Panc1 (cell line): ENCODE results near the gene GLIS1. TPM values are rescaled to one million over a fixed set of nuclear protein-coding genes. Genes with fewer than 3 reads are reported as not detected.

Experiments used
- ATAC-seq: fragments of 200-7000 bp; cut with Tn5 transposase; 2 replicates; pipeline ENCODE4 v1.9.1; 2020; ENCODE audit warnings: mild to moderate bottlenecking, moderate library complexity
- BruUV-seq: library from RNA; stranded (reverse); fragments of 400-500 nt; replicated peaks from 2 replicates; lab custom pipeline; 2021; lab: Mats Ljungman, UMichigan
- CTCF ChIA-PET: fragments of 300-600 bp; sonication (Branson Sonifier 250); formaldehyde crosslinking; loops from one replicate; lab custom pipeline; 2022; ENCODE audit warnings: antibody characterized with exemption; lab: Charles Lee
- POLR2A ChIA-PET: fragments of 300-600 bp; sonication (Branson Sonifier 250); formaldehyde crosslinking; loops from one replicate; lab custom pipeline; 2022; ENCODE audit warnings: antibody characterized with exemption; lab: Charles Lee
- DNase-seq: peaks from one replicate; pipeline ENCODE4 v3.0.0-alpha.2; 2010; ENCODE audit warnings: low read depth, low spot score
- H3K27ac ChIP-seq: 2 replicates; pipeline ENCODE4 v1.5.1; 2011; ENCODE audit warnings: mild to moderate bottlenecking, low read length, inconsistent platforms
- H3K27me3 ChIP-seq: fragments of 200-500 bp; sonication (Bioruptor generic); 2 replicates; pipeline ENCODE4 v1.6.0; 2014; ENCODE audit warnings: low read length, inconsistent platforms; ENCODE audit not compliant: control insufficient read depth, insufficient read depth
- H3K36me3 ChIP-seq: fragments of 200-500 bp; sonication (Bioruptor generic); 2 replicates; pipeline ENCODE4 v1.5.1; 2014; ENCODE audit warnings: inconsistent platforms, mild to moderate bottlenecking, low read length, moderate library complexity; ENCODE audit not compliant: control insufficient read depth, insufficient read depth
- H3K4me1 ChIP-seq: 2 replicates; pipeline ENCODE4 v1.5.1; 2011; ENCODE audit warnings: inconsistent platforms, mild to moderate bottlenecking, low read length, moderate library complexity; ENCODE audit not compliant: control insufficient read depth, insufficient read depth
- H3K4me3 ChIP-seq, 2 experiments: 2 replicates each; pipeline ENCODE4 v1.5.1; 2011 to 2012; ENCODE audit warnings: low read depth in 2 of 2, low read length in 2 of 2, mild to moderate bottlenecking in 2 of 2, inconsistent platforms in 1 of 2, moderate library complexity in 1 of 2
- H3K9me3 ChIP-seq: fragments of 200-500 bp; sonication (Bioruptor generic); 2 replicates; pipeline ENCODE4 v1.5.1; 2014; ENCODE audit warnings: low read depth, mild to moderate bottlenecking, inconsistent platforms, low read length, moderate library complexity; ENCODE audit not compliant: control insufficient read depth, insufficient read depth
- CTCF ChIP-seq: fragments of 450-650 bp; IDR thresholded peaks from 2 replicates; pipeline ENCODE4 v1.5.1; 2017; ENCODE audit warnings: mild to moderate bottlenecking
- POLR2AphosphoS5 ChIP-seq: IDR thresholded peaks from 2 replicates; pipeline ENCODE4 v1.6.1; 2012; ENCODE audit warnings: mild to moderate bottlenecking, low read depth, low read length, moderate library complexity
- REST ChIP-seq, 2 experiments: IDR thresholded peaks; 2 replicates each; pipeline ENCODE4 v1.6.1; 2011 to 2012; ENCODE audit warnings: low read depth in 2 of 2, control low read depth in 1 of 2, low read length in 1 of 2, mild to moderate bottlenecking in 1 of 2, moderate library complexity in 1 of 2; ENCODE audit not compliant: insufficient read depth in 1 of 2
- SIN3A ChIP-seq: IDR thresholded peaks from 2 replicates; pipeline ENCODE4 v1.6.1; 2012; ENCODE audit warnings: low read depth, mild to moderate bottlenecking, low read length, moderate library complexity, borderline replicate concordance; ENCODE audit not compliant: insufficient read depth
- TCF7L2 ChIP-seq: IDR thresholded peaks from 2 replicates; pipeline ENCODE4 v1.6.1; 2011; ENCODE audit warnings: mild to moderate bottlenecking, low read depth, low read length, inconsistent platforms
- in situ Hi-C: cut with HindIII; loops from 2 replicates; pipeline ENCODE4 v1.10.0; 2016; ENCODE audit warnings: low sequenced_read_pairs, low pct_unique_long_range_greater_than_20kb
- intact Hi-C: fragments of 100-400 bp; cut with micrococcal nuclease; formaldehyde crosslinking; loops from one replicate; pipeline ENCODE4 v1.10.0; 2022; ENCODE audit not compliant: unreplicated experiment
- total RNA-seq: library from RNA; stranded (reverse); gene quantifications from one replicate; pipeline ENCODE4 v1.2.1, GENCODE V29; 2021; ENCODE audit not compliant: unreplicated experiment

Gene GLIS1
- total RNA-seq, 1 experiment from 2014 or later, result 0.28 TPM

GRCh38 chr1:53481456-53481855 lies 257.5 kb downstream of the GLIS1 start:
- no peaks in the 10 kb centered on the region for H3K36me3 ChIP-seq
- no peaks in the 10 kb centered on the region; the same call in 1 of the 2 replicates for H3K27me3 ChIP-seq
- intact Hi-C loops (no loop called here), in situ Hi-C loops (no loop called here)
- ATAC-seq (no peak), DNase-seq (no peak)
- no TSS peak for BruUV-seq
- no peak overlapping the region for H3K4me3 ChIP-seq
- ChIA-PET CTCF (no interaction called here), POLR2A (no interaction called here)
- TF ChIP-seq TCF7L2 (no peak), POLR2AphosphoS5 (no peak), CTCF (no peak), REST (IDR thresholded peaks at IDR 0.05; ENCODE audit: insufficient read depth in 1 of 2, low read depth in 2 of 2, low read length in 1 of 2) (no peak), SIN3A (no peak)
- no peaks in the 10 kb centered on the region for H3K4me1 ChIP-seq
- no peaks in the 10 kb centered on the region for H3K9me3 ChIP-seq
- H3K27ac ChIP-seq, result no peak overlapping the region

- POLR2A ChIA-PET, result no interaction called here
- Histone ChIP-seq H3K27me3 (no peaks in the 10 kb centered on the region; the same call in 1 of the 2 replicates), H3K4me1 (no peaks in the 10 kb centered on the region), H3K9me3 (no peaks in the 10 kb centered on the region), H3K27ac (no peak overlapping the region), H3K4me3 (no peak overlapping the region), H3K36me3 (no peaks in the 10 kb centered on the region)
- ATAC-seq, result no peak
- TF ChIP-seq SIN3A (no peak), REST (IDR thresholded peaks at IDR 0.05; ENCODE audit: insufficient read depth in 1 of 2, low read depth in 2 of 2, low read length in 1 of 2) (no peak), POLR2AphosphoS5 (no peak), CTCF (no peak; the same call in 1 of the 2 replicates), TCF7L2 (no peak)
- no TSS peak for BruUV-seq
- no peak for DNase-seq
- CTCF ChIA-PET, result no interaction called here
- in situ Hi-C loops (no loop called here), intact Hi-C loops (no loop called here)
These were observed 258.3 kb downstream of the GLIS1 start for GRCh38 chr1:53480678-53481077.
